ENCODE measurements around the gene FAM219A.
"Not testable (repeated sequence)": the region's sequence is repeated elsewhere in the genome, so short reads cannot be mapped to it uniquely, and the experiment has no call there.

The FAM219A gene

GRCh38 chr9:34482746-34483145 lies 24.4 kb upstream of the FAM219A start:
- DNase-seq, result not testable (repeated sequence)

- DNase-seq, result not testable (repeated sequence)
These were observed 23.2 kb upstream of the FAM219A start for GRCh38 chr9:34481620-34482019.

GRCh38 chr9:34479431-34479866 lies 21.1 kb upstream of the FAM219A start:
- DNase-seq, result no peak

- DNase-seq, result no peak
These were observed 19.2 kb upstream of the FAM219A start for GRCh38 chr9:34477541-34477940.

GRCh38 chr9:34475097-34475496 lies 16.7 kb upstream of the FAM219A start:
- no peak for DNase-seq

GRCh38 chr9:34465468-34465867 lies 7.1 kb upstream of the FAM219A start:
- no peak for DNase-seq

- no peak for DNase-seq
These were observed 6.2 kb upstream of the FAM219A start for GRCh38 chr9:34464571-34464970.

- no peak for DNase-seq
These were observed 5.5 kb upstream of the FAM219A start for GRCh38 chr9:34463901-34464232.

- peak; percentile 38 for DNase-seq
These were observed 4.9 kb upstream of the FAM219A start for GRCh38 chr9:34463098-34463900.

- no peak for DNase-seq
These were observed 1.6 kb upstream of the FAM219A start for GRCh38 chr9:34459941-34460340.

GRCh38 chr9:34459356-34459755 lies 986 bp upstream of the FAM219A start:
- no peak for DNase-seq

GRCh38 chr9:34458959-34459340 lies 580 bp upstream of the FAM219A start:
- no peak for DNase-seq

- no peak for DNase-seq
These were observed 931 bp downstream of the FAM219A start for GRCh38 chr9:34457266-34458012.

- no peak for DNase-seq
These were observed 1.6 kb downstream of the FAM219A start for GRCh38 chr9:34456746-34457145.

- DNase-seq, result peak; percentile 40
These were observed 2.2 kb downstream of the FAM219A start for GRCh38 chr9:34456151-34456550.

GRCh38 chr9:34454571-34455065 lies 3.8 kb downstream of the FAM219A start:
- peak; percentile 53 for DNase-seq

- no peak for DNase-seq
These were observed 5.8 kb downstream of the FAM219A start for GRCh38 chr9:34452568-34452967.

- DNase-seq, result peak; percentile 53
These were observed 6.8 kb downstream of the FAM219A start for GRCh38 chr9:34451545-34451944.

- DNase-seq, result no peak
These were observed 7.2 kb downstream of the FAM219A start for GRCh38 chr9:34451135-34451534.

GRCh38 chr9:34450644-34451043 lies 7.7 kb downstream of the FAM219A start:
- no peak for DNase-seq

GRCh38 chr9:34446951-34447350 lies 11.4 kb downstream of the FAM219A start:
- DNase-seq, result no peak

GRCh38 chr9:34446468-34446891 lies 11.9 kb downstream of the FAM219A start:
- no peak for DNase-seq

GRCh38 chr9:34443976-34444375 lies 14.4 kb downstream of the FAM219A start:
- DNase-seq, result peak; percentile 52

GRCh38 chr9:34443533-34443932 lies 14.8 kb downstream of the FAM219A start:
- no peak for DNase-seq

All from MV-4-11 (cell line).